ENCODE measurements around the gene MBP.

GRCh38 chr18:77072566-77072965 lies 60.0 kb downstream of the MBP start:
- TF ChIP-seq CTCF (IDR thresholded peaks at IDR 0.05) (no peak), POLR2A (IDR thresholded peaks at IDR 0.05) (no peak)

Data from lower leg skin (tissue), 3 donors.